Tibial nerve (tissue), 4 donors: ENCODE data around the gene NDFIP2.

Source experiments
- EP300 ChIP-seq, 2 donors: sonication (generic); formaldehyde crosslinking; IDR thresholded peaks; one replicate each; pipeline ENCODE4 v1.6.1; 2017; ENCODE audit warnings: antibody characterized with exemption in 2 of 2, mild to moderate bottlenecking in 1 of 2
- POLR2A ChIP-seq, 2 donors: fragments of 450-650 bp; IDR thresholded peaks; one replicate each; pipeline ENCODE4 v1.6.1; 2017; ENCODE audit warnings: antibody characterized with exemption in 2 of 2, mild to moderate bottlenecking in 2 of 2, moderate library complexity in 2 of 2
- TF ChIP-seq, protein P1 (sequence below), 5 experiments: fragments of 200-600 bp in 3 of 5; fragments of 450-650 bp in 2 of 5; sonication (generic) in 3 of 5; IDR thresholded peaks; one replicate each; pipeline ENCODE4 v1.5.1; 2016 to 2019; ENCODE audit warnings: antibody characterized with exemption in 5 of 5, mild to moderate bottlenecking in 3 of 5, moderate library complexity in 2 of 5

DNA sequence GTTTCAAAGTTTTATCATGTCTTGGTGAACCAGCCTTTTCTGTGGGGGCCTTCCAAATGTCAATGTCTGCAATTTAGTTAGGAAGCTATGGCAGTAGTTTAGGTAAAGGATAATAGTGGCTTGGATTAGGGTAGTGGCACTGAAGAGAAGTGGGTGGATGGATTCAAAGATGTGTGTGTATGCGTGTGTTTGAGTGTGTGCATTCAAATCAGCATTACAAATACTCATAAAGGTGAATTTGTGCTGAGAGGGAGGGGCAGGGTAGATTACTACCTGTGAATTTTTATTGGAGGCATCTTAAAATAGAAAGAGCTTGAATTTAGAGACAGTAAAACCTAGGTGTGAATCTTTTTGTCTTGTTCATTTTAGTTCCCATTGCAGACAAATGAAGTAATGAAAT lies 16.9 kb downstream of the NDFIP2 start:
- TF ChIP-seq POLR2A (IDR thresholded peaks at IDR 0.05) (no peak), EP300 (IDR thresholded peaks at IDR 0.05) (no peak)
- TF ChIP-seq, protein P1, sequence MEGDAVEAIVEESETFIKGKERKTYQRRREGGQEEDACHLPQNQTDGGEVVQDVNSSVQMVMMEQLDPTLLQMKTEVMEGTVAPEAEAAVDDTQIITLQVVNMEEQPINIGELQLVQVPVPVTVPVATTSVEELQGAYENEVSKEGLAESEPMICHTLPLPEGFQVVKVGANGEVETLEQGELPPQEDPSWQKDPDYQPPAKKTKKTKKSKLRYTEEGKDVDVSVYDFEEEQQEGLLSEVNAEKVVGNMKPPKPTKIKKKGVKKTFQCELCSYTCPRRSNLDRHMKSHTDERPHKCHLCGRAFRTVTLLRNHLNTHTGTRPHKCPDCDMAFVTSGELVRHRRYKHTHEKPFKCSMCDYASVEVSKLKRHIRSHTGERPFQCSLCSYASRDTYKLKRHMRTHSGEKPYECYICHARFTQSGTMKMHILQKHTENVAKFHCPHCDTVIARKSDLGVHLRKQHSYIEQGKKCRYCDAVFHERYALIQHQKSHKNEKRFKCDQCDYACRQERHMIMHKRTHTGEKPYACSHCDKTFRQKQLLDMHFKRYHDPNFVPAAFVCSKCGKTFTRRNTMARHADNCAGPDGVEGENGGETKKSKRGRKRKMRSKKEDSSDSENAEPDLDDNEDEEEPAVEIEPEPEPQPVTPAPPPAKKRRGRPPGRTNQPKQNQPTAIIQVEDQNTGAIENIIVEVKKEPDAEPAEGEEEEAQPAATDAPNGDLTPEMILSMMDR (IDR thresholded peaks at IDR 0.05) = no peak
